RKO (cell line): ENCODE results near the gene ARHGAP22.
A peak's percentile ranks its signal among the peaks of the same experiment; 100 is the strongest.

Source experiments
- DNase-seq: peaks from one replicate; pipeline ENCODE4 v3.0.0-alpha.2; 2016; ENCODE audit warnings: low spot score

Gene ARHGAP22

GRCh38 chr10:48477616-48478015 is 127.3 kb downstream of the ARHGAP22 start:
- DNase-seq = no peak

- DNase-seq = peak; percentile 40
Measured at GRCh38 chr10:48477141-48477540, 127.7 kb downstream of the ARHGAP22 start.

- DNase-seq = no peak
Measured at GRCh38 chr10:48476279-48476982, 128.4 kb downstream of the ARHGAP22 start.

- DNase-seq = no peak
Measured at GRCh38 chr10:48475943-48476278, 129.0 kb downstream of the ARHGAP22 start.

GRCh38 chr10:48474765-48475365 is 130.0 kb downstream of the ARHGAP22 start:
- no peak for DNase-seq

- no peak for DNase-seq
Measured at GRCh38 chr10:48473704-48474103, 131.2 kb downstream of the ARHGAP22 start.

GRCh38 chr10:48472501-48473069 is 132.3 kb downstream of the ARHGAP22 start:
- DNase-seq = no peak

GRCh38 chr10:48470893-48471805 is 133.7 kb downstream of the ARHGAP22 start:
- DNase-seq = peak; percentile 42

- no peak for DNase-seq
Measured at GRCh38 chr10:48470115-48470892, 134.6 kb downstream of the ARHGAP22 start.

- DNase-seq = no peak
Measured at GRCh38 chr10:48469516-48470020, 135.3 kb downstream of the ARHGAP22 start.

- DNase-seq = no peak
Measured at GRCh38 chr10:48468866-48469511, 135.9 kb downstream of the ARHGAP22 start.

GRCh38 chr10:48468130-48468790 is 136.6 kb downstream of the ARHGAP22 start:
- no peak for DNase-seq

- no peak for DNase-seq
Measured at GRCh38 chr10:48467669-48468068, 137.2 kb downstream of the ARHGAP22 start.

GRCh38 chr10:48466611-48467240 is 138.1 kb downstream of the ARHGAP22 start:
- DNase-seq = no peak

- no peak for DNase-seq
Measured at GRCh38 chr10:48465860-48466521, 138.9 kb downstream of the ARHGAP22 start.

GRCh38 chr10:48464871-48465736 is 139.8 kb downstream of the ARHGAP22 start:
- no peak for DNase-seq

- DNase-seq = no peak
Measured at GRCh38 chr10:48464121-48464870, 140.6 kb downstream of the ARHGAP22 start.
